ENCODE measurements around the gene CCDC92.
"Not testable (repeated sequence)": the region's sequence is repeated elsewhere in the genome, so short reads cannot be mapped to it uniquely, and the experiment has no call there.

The CCDC92 gene

GRCh38 chr12:123911672-123912409 is 60.8 kb downstream of the CCDC92 start:
- CTCF ChIA-PET = interaction anchor here (1.2 kb wide), 1 partner anchor 92 kb away, joined by 3 read pairs; no protein-coding TSS in a partner anchor
- WGBS (ENCODE audit: insufficient coverage) = no CpG with 5 or more reads among the region's 9 CpGs

GRCh38 chr12:123910761-123911193 is 61.9 kb downstream of the CCDC92 start:
- ChIA-PET POLR2A (interaction anchor here (0.6 kb wide), 2 partner anchors 23 to 802 kb away, joined by 3 read pairs; no protein-coding TSS in a partner anchor), CTCF (interaction anchor here (1.0 to 1.3 kb wide), 3 partner anchors 23 to 93 kb away, joined by 3 read pairs; no protein-coding TSS in a partner anchor)
- 100% methylated on average over 2 of the region's 5 CpGs for WGBS (ENCODE audit: insufficient coverage)
- peak; percentile 21 to 69 (median 64) for DNase-seq
- Histone ChIP-seq H3K4me3 (ENCODE audit: control insufficient read depth in 1 of 7, extremely low read depth in 1 of 7, insufficient read depth in 4 of 7, low read depth in 2 of 7, low read length in 6 of 7) (no peak overlapping the region), H3K4me1 (ENCODE audit: control extremely low read depth in 1 of 4, control insufficient read depth in 4 of 4, insufficient read depth in 4 of 4, low read length in 3 of 4) (no peaks in the 10 kb centered on the region), H3K27ac (ENCODE audit: insufficient read depth in 1 of 2, low read depth in 1 of 2, low read length in 2 of 2, poor library complexity in 1 of 2, severe bottlenecking in 2 of 2) (no peak overlapping the region), H3K9me3 (ENCODE audit: control extremely low read depth in 1 of 5, control insufficient read depth in 4 of 5, insufficient read depth in 2 of 5, low read depth in 1 of 5, low read length in 4 of 5) (no peaks in the 10 kb centered on the region), H3K36me3 (ENCODE audit: control insufficient read depth in 4 of 4, insufficient read depth in 4 of 4, low read length in 3 of 4) (no peaks in the 10 kb centered on the region), H3K27me3 (replicated peaks in 2 of 5; ENCODE audit: control insufficient read depth in 4 of 5, insufficient read depth in 5 of 5, low read length in 4 of 5) (no peaks in the 10 kb centered on the region)

More at GRCh38 chr12:123911672-123912409, 60.8 kb downstream of the CCDC92 start:
- H3K27ac ChIP-seq (ENCODE audit: insufficient read depth in 1 of 2, low read depth in 1 of 2, low read length in 2 of 2, poor library complexity in 1 of 2, severe bottlenecking in 2 of 2); H3K9me3 ChIP-seq (ENCODE audit: control extremely low read depth in 1 of 5, control insufficient read depth in 4 of 5, insufficient read depth in 2 of 5, low read depth in 1 of 5, low read length in 4 of 5); H3K4me3 ChIP-seq (ENCODE audit: control insufficient read depth in 1 of 7, extremely low read depth in 1 of 7, insufficient read depth in 4 of 7, low read depth in 2 of 7, low read length in 6 of 7); H3K4me1 ChIP-seq (ENCODE audit: control extremely low read depth in 1 of 4, control insufficient read depth in 4 of 4, insufficient read depth in 4 of 4, low read length in 3 of 4); H3K27me3 ChIP-seq (replicated peaks in 2 of 5; ENCODE audit: control insufficient read depth in 4 of 5, insufficient read depth in 5 of 5, low read length in 4 of 5); H3K36me3 ChIP-seq (ENCODE audit: control insufficient read depth in 4 of 4, insufficient read depth in 4 of 4, low read length in 3 of 4): not testable (repeated sequence)
- POLR2A ChIA-PET = interaction anchor here (0.6 kb wide), 2 partner anchors 24 to 801 kb away, joined by 3 read pairs; no protein-coding TSS in a partner anchor
- peak in 2 of 3 donors; percentile 56 to 61 for DNase-seq

- ChIA-PET POLR2A (no interaction called here), CTCF (interaction anchor here (0.8 to 1.5 kb wide), 5 partner anchors 9 to 74 kb away, joined by 3 to 4 read pairs (median 3); no protein-coding TSS in a partner anchor)
- H3K27me3 ChIP-seq (replicated peaks in 2 of 5; ENCODE audit: control insufficient read depth in 4 of 5, insufficient read depth in 5 of 5, low read length in 4 of 5) = no peaks in the 10 kb centered on the region
- no peak for DNase-seq
- H3K27ac ChIP-seq (ENCODE audit: insufficient read depth in 1 of 2, low read depth in 1 of 2, low read length in 2 of 2, poor library complexity in 1 of 2, severe bottlenecking in 2 of 2) = no peak overlapping the region
- H3K4me1 ChIP-seq (ENCODE audit: control extremely low read depth in 1 of 4, control insufficient read depth in 4 of 4, insufficient read depth in 4 of 4, low read length in 3 of 4) = no peaks in the 10 kb centered on the region
- no peak overlapping the region for H3K4me3 ChIP-seq (ENCODE audit: control insufficient read depth in 1 of 7, extremely low read depth in 1 of 7, insufficient read depth in 4 of 7, low read depth in 2 of 7, low read length in 6 of 7)
- WGBS (ENCODE audit: insufficient coverage) = 90% methylated on average over 7 of the region's 8 CpGs
- no peaks in the 10 kb centered on the region for H3K9me3 ChIP-seq (ENCODE audit: control extremely low read depth in 1 of 5, control insufficient read depth in 4 of 5, insufficient read depth in 2 of 5, low read depth in 1 of 5, low read length in 4 of 5)
- H3K36me3 ChIP-seq (ENCODE audit: control insufficient read depth in 4 of 4, insufficient read depth in 4 of 4, low read length in 3 of 4) = no peaks in the 10 kb centered on the region
These were observed 62.6 kb downstream of the CCDC92 start for GRCh38 chr12:123910057-123910456.

GRCh38 chr12:123908884-123909725 is 63.5 kb downstream of the CCDC92 start:
- 91% methylated on average over 37 of the region's 37 CpGs for WGBS (ENCODE audit: insufficient coverage)
- no peak for DNase-seq
- POLR2A ChIA-PET = no interaction called here
- Histone ChIP-seq H3K4me3 (ENCODE audit: control insufficient read depth in 1 of 7, extremely low read depth in 1 of 7, insufficient read depth in 4 of 7, low read depth in 2 of 7, low read length in 6 of 7) (no peak overlapping the region), H3K9me3 (ENCODE audit: control extremely low read depth in 1 of 5, control insufficient read depth in 4 of 5, insufficient read depth in 2 of 5, low read depth in 1 of 5, low read length in 4 of 5) (no peaks in the 10 kb centered on the region), H3K27ac (ENCODE audit: insufficient read depth in 1 of 2, low read depth in 1 of 2, low read length in 2 of 2, poor library complexity in 1 of 2, severe bottlenecking in 2 of 2) (no peak overlapping the region), H3K36me3 (ENCODE audit: control insufficient read depth in 4 of 4, insufficient read depth in 4 of 4, low read length in 3 of 4) (no peaks in the 10 kb centered on the region), H3K4me1 (ENCODE audit: control extremely low read depth in 1 of 4, control insufficient read depth in 4 of 4, insufficient read depth in 4 of 4, low read length in 3 of 4) (no peaks in the 10 kb centered on the region), H3K27me3 (replicated peaks in 2 of 5; ENCODE audit: control insufficient read depth in 4 of 5, insufficient read depth in 5 of 5, low read length in 4 of 5) (no peaks in the 10 kb centered on the region)
- CTCF ChIA-PET = interaction anchor here (0.5 to 1.5 kb wide), 8 partner anchors 8 to 108 kb away, joined by 3 to 4 read pairs (median 4); no protein-coding TSS in a partner anchor

- H3K36me3 ChIP-seq (ENCODE audit: control insufficient read depth in 4 of 4, insufficient read depth in 4 of 4, low read length in 3 of 4) = no peaks in the 10 kb centered on the region
- H3K27ac ChIP-seq (ENCODE audit: insufficient read depth in 1 of 2, low read depth in 1 of 2, low read length in 2 of 2, poor library complexity in 1 of 2, severe bottlenecking in 2 of 2) = no peak overlapping the region
- H3K9me3 ChIP-seq (ENCODE audit: control extremely low read depth in 1 of 5, control insufficient read depth in 4 of 5, insufficient read depth in 2 of 5, low read depth in 1 of 5, low read length in 4 of 5) = no peaks in the 10 kb centered on the region
- no peaks in the 10 kb centered on the region for H3K4me1 ChIP-seq (ENCODE audit: control extremely low read depth in 1 of 4, control insufficient read depth in 4 of 4, insufficient read depth in 4 of 4, low read length in 3 of 4)
- H3K27me3 ChIP-seq (replicated peaks in 2 of 5; ENCODE audit: control insufficient read depth in 4 of 5, insufficient read depth in 5 of 5, low read length in 4 of 5) = no peaks in the 10 kb centered on the region
- H3K4me3 ChIP-seq (ENCODE audit: control insufficient read depth in 1 of 7, extremely low read depth in 1 of 7, insufficient read depth in 4 of 7, low read depth in 2 of 7, low read length in 6 of 7) = no peak overlapping the region
- no peak for DNase-seq
- ChIA-PET POLR2A (no interaction called here), CTCF (no interaction called here)
- 98% methylated on average over 8 of the region's 12 CpGs for WGBS (ENCODE audit: insufficient coverage)
These were observed 64.7 kb downstream of the CCDC92 start for GRCh38 chr12:123907726-123908476.

GRCh38 chr12:123906711-123907420 is 65.8 kb downstream of the CCDC92 start:
- Histone ChIP-seq H3K27me3 (replicated peaks in 2 of 5; ENCODE audit: control insufficient read depth in 4 of 5, insufficient read depth in 5 of 5, low read length in 4 of 5) (no peaks in the 10 kb centered on the region), H3K4me3 (ENCODE audit: control insufficient read depth in 1 of 7, extremely low read depth in 1 of 7, insufficient read depth in 4 of 7, low read depth in 2 of 7, low read length in 6 of 7) (no peak overlapping the region), H3K9me3 (ENCODE audit: control extremely low read depth in 1 of 5, control insufficient read depth in 4 of 5, insufficient read depth in 2 of 5, low read depth in 1 of 5, low read length in 4 of 5) (no peaks in the 10 kb centered on the region), H3K36me3 (ENCODE audit: control insufficient read depth in 4 of 4, insufficient read depth in 4 of 4, low read length in 3 of 4) (no peaks in the 10 kb centered on the region), H3K27ac (ENCODE audit: insufficient read depth in 1 of 2, low read depth in 1 of 2, low read length in 2 of 2, poor library complexity in 1 of 2, severe bottlenecking in 2 of 2) (no peak overlapping the region), H3K4me1 (ENCODE audit: control extremely low read depth in 1 of 4, control insufficient read depth in 4 of 4, insufficient read depth in 4 of 4, low read length in 3 of 4) (no peaks in the 10 kb centered on the region)
- CTCF ChIA-PET = interaction anchor here (2.0 to 4.0 kb wide), 2 partner anchors 17 to 77 kb away, joined by 14 to 30 read pairs; no protein-coding TSS in a partner anchor
- no peak for DNase-seq
- WGBS (ENCODE audit: insufficient coverage) = 100% methylated on average over 3 of the region's 7 CpGs
- POLR2A ChIA-PET = no interaction called here
